Duodenal mucosa (tissue), 2 donors: ENCODE data around the gene RPL6.
"Not testable (repeated sequence)": the region's sequence is repeated elsewhere in the genome, so short reads cannot be mapped to it uniquely, and the experiment has no call there.

Experiments used
- H3K27ac ChIP-seq: one replicate; pipeline ENCODE4 v1.7.0; 2013; ENCODE audit warnings: low read depth, low read length
- H3K27me3 ChIP-seq, 2 donors: one replicate each; pipeline ENCODE4 v1.7.0; 2013; ENCODE audit warnings: low read length in 2 of 2, control low read depth in 1 of 2; ENCODE audit not compliant: insufficient read depth in 2 of 2, control insufficient read depth in 1 of 2
- H3K36me3 ChIP-seq, 2 donors: one replicate each; pipeline ENCODE4 v1.7.0; 2013; ENCODE audit warnings: low read length in 2 of 2, control low read depth in 1 of 2; ENCODE audit not compliant: insufficient read depth in 2 of 2, control insufficient read depth in 1 of 2
- H3K4me1 ChIP-seq, 2 donors: one replicate each; pipeline ENCODE4 v1.7.0; 2013; ENCODE audit warnings: low read length in 2 of 2, control low read depth in 1 of 2; ENCODE audit not compliant: insufficient read depth in 2 of 2, control insufficient read depth in 1 of 2
- H3K4me3 ChIP-seq, 2 donors: one replicate each; pipeline ENCODE4 v1.7.0; 2013; ENCODE audit warnings: low read length in 2 of 2, low read depth in 1 of 2
- H3K9ac ChIP-seq, 2 donors: one replicate each; pipeline ENCODE4 v1.7.0; 2013; ENCODE audit warnings: low read length in 2 of 2, low read depth in 1 of 2
- H3K9me3 ChIP-seq, 2 donors: one replicate each; pipeline ENCODE4 v1.7.0; 2013; ENCODE audit warnings: low read length in 2 of 2, control low read depth in 1 of 2; ENCODE audit not compliant: control insufficient read depth in 1 of 2

The RPL6 gene

DNA sequence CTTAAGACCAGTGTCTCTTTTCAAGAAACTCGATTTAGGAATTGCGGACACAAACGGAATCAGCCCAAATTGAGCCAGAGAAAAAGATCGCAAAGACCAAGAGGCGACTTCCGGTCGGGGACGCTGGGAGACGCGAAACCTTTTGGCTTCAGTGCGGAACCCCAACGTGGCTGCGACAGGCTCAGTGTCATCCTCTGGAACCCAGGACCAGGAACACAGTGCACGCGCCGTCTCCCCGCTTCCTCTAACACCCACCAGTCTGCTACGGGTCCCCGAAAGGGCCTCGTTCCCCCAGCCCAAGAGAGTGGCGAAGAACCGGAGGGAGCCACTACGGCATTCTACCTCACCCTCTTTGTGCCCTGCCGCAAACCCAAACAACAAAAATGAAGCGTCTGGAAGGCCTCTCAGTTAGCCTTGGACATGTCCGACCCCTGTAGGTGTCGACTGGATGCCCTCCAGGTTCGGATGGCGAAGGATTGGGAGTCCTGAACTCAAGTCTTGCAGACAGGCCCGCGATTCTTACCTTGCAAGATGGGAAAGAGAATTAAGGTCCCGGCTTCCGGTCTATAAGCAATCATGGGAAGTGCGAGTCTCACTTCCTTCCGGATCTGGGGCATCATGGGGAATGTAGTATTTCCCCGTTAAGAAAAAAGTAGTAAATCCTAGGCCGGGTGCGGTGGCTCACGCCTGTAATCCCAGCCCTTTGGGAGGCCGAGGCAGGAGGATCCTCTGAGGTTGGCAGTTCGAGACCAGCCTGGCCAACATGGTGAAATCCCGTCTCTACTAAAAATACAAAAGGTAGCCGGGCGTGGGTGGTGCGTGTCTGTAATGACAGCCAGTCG lies at the start of gene RPL6:
TSS of gene RPL6 (minus strand) at position 542 of the 842 bp plus-strand sequence. CDS start 949 bp downstream, outside the sequence.
- Histone ChIP-seq H3K9me3 (no peaks in the 10 kb centered on the region), H3K36me3 (peaks cover 35 to 39% of the 10 kb centered on the region in 2 donors), H3K4me3 (peak within 1 kb of the TSS; percentile 86 to 99), H3K27me3 (no peaks in the 10 kb centered on the region), H3K27ac (peak within 1 kb of the TSS; percentile 83), H3K4me1 (peaks cover 15 to 17% of the 10 kb centered on the region in 2 donors), H3K9ac (peak within 1 kb of the TSS; percentile 93)

DNA sequence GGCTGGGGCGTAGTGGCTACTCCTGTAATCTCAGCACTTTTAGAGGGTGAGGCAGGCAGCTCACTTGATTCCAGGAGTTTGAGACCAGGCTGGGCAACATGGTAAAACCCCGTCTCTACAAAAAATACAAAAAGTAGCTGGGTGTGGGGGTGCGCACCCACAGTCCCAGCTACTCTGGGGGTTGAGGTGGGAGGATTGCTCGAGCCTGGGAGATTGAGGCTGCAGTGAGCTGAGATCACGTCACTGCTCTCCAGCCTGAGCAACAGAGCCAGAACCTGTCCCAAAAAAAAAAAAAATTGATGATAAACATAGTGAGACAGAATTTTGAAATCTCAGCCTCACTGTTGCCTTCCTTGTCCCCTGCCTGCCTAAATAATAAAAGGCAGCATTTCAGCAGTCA lies 49.3 kb upstream of the RPL6 start:
- H3K4me3 ChIP-seq, result no peak overlapping the region
- H3K36me3 ChIP-seq, result peaks cover 14 to 50% of the 10 kb centered on the region in 2 donors
- H3K9ac ChIP-seq, result no peak overlapping the region
- H3K27ac ChIP-seq, result no peak overlapping the region
- no peaks in the 10 kb centered on the region for H3K27me3 ChIP-seq
- no peaks in the 10 kb centered on the region for H3K4me1 ChIP-seq
- H3K9me3 ChIP-seq, result no peaks in the 10 kb centered on the region

DNA sequence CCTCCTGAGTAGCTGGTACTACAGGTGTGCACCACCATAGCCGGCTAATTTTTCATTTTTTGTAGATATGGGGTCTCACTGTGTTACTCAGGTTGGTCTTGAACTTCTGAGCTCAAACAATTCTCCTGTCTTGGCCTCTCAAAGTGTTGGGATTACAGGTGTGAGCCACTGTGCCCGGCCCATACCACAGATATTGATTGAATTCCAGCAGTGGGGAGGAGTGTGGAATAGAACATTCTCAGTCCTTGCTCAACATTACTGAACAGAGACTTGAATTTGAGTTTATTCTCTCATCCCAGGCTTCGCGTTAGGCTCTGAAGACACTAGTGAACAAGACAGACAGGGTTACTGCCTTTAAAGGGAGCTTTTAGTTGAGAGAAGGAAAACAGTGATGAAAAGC lies 48.9 kb upstream of the RPL6 start:
- Histone ChIP-seq H3K27me3 (no peaks in the 10 kb centered on the region), H3K27ac (no peak overlapping the region), H3K36me3 (peaks cover 14 to 53% of the 10 kb centered on the region in 2 donors), H3K4me3 (no peak overlapping the region), H3K4me1 (no peaks in the 10 kb centered on the region), H3K9me3 (no peaks in the 10 kb centered on the region), H3K9ac (no peak overlapping the region)

DNA sequence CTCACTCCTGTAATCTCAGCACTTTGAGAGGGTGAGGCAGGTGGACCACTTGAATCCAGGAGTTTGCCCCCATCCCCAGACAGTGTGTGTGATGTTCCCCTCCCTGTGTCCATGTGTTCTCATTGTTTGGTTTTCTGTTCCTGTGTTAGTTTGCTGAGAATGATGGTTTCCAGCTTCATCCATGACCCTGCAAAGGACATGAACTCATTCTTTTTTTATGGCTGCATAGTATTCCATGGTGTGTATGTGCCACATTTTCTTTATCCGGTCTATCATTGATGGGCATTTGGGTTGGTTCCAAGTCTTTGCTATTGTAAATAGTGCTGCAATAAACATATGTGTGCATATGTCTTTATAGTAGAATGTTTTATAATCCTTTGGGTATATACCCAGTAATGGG lies 47.7 kb upstream of the RPL6 start:
- H3K36me3 ChIP-seq, result peaks cover 14 to 57% of the 10 kb centered on the region in 2 donors

DNA sequence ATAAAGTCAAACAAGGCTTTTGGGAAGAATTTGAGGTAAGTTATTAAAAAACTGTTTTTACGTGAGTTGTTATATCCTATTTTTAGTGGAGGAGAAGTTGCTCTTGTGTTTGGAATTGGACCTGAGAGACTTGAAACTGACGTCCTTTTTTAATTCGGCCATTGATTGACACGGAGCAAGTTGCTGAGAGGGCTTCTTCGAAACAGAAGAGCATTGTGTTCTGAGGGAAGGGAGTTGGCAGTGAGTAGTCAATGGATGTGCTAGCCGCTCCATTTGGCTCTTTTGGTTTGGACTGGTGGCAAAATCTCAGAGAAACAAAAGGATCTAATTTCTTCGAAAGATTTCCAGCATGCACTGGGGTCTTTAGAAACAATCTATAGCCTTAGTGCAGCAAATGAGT lies 46.6 kb upstream of the RPL6 start:
- no peak overlapping the region for H3K27ac ChIP-seq
- H3K36me3 ChIP-seq, result peaks cover 15 to 63% of the 10 kb centered on the region in 2 donors

More for the DNA sequence above, 47.7 kb upstream of the RPL6 start:
- H3K27ac ChIP-seq, H3K9ac ChIP-seq, H3K4me3 ChIP-seq, H3K27me3 ChIP-seq, H3K9me3 ChIP-seq, H3K4me1 ChIP-seq: not testable (repeated sequence)

DNA sequence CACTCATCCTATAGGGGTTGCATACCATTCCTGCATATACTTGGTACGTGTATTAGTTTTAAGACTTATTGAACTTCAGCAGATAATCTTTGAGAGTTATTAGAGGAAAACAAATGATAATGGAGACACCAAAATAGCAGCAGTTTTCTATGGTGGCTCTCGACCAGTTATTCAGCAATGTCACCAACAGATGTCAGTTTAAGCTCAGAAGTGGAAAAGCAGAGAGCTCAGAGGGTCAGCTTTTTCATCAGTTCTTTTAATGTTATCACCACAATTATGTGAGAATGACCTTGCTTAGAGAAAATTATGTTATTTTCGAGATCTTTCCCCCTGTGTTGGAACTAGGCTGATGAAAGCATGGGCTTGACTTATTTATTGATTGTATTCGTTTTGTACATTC lies 41.3 kb upstream of the RPL6 start:
- peaks cover 12 to 59% of the 10 kb centered on the region in 2 donors for H3K36me3 ChIP-seq
- H3K9ac ChIP-seq, result no peak overlapping the region
- H3K9me3 ChIP-seq, result no peaks in the 10 kb centered on the region
- H3K4me3 ChIP-seq, result no peak overlapping the region
- no peaks in the 10 kb centered on the region for H3K27me3 ChIP-seq
- H3K4me1 ChIP-seq, result no peaks in the 10 kb centered on the region
- H3K27ac ChIP-seq, result no peak overlapping the region

More for the DNA sequence above, 46.6 kb upstream of the RPL6 start:
- Histone ChIP-seq H3K9me3 (no peaks in the 10 kb centered on the region), H3K27me3 (no peaks in the 10 kb centered on the region), H3K9ac (no peak overlapping the region), H3K4me1 (no peaks in the 10 kb centered on the region), H3K4me3 (no peak overlapping the region)

DNA sequence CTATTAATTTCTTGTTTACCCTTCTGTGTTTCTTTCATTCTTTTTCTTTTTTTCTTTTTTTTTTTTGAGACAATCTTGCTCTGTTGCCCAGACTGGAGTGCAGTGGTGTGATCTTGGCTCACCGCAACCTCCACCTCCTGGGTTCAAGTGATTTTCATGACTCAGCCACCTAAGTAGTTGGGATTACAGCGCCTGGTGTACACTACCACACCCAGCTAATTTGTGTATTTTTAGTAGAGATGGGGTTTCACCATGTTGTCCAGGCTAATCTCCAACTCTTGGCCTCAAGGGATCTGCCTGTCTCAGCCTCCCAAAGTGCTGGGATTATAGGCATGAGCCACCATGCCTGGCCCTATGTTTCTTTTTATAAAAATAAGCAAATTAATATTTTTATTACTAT lies 38.8 kb upstream of the RPL6 start:
- H3K9ac ChIP-seq, H3K27ac ChIP-seq, H3K4me3 ChIP-seq, H3K27me3 ChIP-seq, H3K4me1 ChIP-seq, H3K9me3 ChIP-seq: not testable (repeated sequence)
- peaks cover 4 to 38% of the 10 kb centered on the region in 2 donors for H3K36me3 ChIP-seq

DNA sequence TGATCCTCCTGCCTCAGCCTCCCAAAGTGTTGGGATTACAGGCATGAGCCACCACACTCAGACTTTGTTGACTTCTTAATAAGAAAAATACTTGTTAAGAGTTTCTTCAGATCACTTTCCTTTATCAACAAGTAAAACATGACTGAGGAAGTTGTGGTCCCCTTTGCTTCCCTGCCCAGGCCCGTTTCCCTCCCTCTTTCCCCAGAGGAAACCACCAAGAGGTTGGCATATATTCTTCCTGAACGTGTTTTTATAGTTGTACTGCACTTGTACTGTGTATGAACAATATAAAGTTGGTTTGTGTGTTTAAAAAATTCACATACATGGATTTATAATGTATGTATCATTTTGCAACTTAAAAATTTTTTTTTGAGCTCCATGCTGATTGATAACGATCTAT lies 37.7 kb upstream of the RPL6 start:
- no peak overlapping the region for H3K9ac ChIP-seq
- H3K27ac ChIP-seq, result no peak overlapping the region
- H3K27me3 ChIP-seq, result no peaks in the 10 kb centered on the region
- no peaks in the 10 kb centered on the region for H3K4me1 ChIP-seq
- no peaks in the 10 kb centered on the region for H3K9me3 ChIP-seq
- no peak overlapping the region for H3K4me3 ChIP-seq
- peaks cover 4 to 36% of the 10 kb centered on the region in 2 donors for H3K36me3 ChIP-seq

DNA sequence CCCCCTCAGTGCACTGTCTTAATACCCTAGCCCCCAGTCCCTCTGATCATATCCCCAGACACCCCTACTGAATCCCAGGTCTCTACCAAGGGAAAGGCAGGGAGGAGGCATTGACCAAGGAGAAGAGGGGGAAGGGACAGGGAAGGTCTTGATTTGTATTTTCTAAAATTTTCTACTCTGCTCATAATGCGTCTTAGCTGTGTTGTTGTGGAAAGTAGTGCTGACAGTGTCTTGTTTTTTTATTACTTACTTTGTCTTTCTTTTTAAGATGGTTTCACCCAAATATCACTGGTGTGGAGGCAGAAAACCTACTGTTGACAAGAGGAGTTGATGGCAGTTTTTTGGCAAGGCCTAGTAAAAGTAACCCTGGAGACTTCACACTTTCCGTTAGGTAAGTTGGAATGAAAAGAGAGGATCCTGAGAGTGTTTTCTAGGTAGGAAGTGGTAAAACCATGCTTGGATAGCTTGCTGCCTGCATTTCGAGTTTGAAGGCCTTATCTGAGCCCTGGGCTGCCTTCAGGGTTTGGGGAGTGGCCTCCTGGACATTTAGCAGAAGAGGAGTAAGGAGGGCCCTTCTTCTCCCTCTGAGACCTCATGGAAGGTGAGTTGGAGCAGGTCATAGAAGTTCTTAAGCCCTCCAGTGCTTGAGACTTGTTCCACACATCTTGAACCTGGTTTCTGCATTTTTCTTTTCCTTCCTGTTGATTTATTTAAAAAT lies 36.8 kb upstream of the RPL6 start:
- Histone ChIP-seq H3K27me3 (no peaks in the 10 kb centered on the region), H3K4me1 (no peaks in the 10 kb centered on the region), H3K9ac (no peak overlapping the region), H3K27ac (no peak overlapping the region), H3K4me3 (no peak overlapping the region), H3K9me3 (no peaks in the 10 kb centered on the region), H3K36me3 (peaks cover 0 to 31% of the 10 kb centered on the region in 2 donors)

DNA sequence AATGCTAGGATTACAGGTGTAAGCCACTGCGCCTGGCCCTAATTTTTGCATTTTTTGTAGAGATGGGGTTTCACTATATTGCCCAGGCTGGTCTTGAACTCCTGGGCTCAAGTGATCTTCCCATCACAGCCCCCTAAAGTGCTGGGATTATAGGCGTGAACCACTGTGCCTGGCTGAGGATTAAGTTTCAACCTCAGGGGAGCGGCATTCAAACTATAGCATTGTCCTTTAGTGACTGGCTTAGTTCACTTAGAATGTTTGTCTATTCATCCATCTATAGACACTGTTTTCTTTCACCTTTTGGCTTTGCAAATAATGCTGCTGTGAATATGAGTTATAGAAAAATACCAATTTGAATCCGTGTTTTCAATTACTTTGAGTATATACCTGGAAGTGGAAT lies 34.5 kb upstream of the RPL6 start:
- Histone ChIP-seq H3K4me3 (no peak overlapping the region), H3K27ac (no peak overlapping the region), H3K9ac (no peak overlapping the region), H3K27me3 (no peaks in the 10 kb centered on the region), H3K36me3 (peaks cover 0 to 13% of the 10 kb centered on the region in 2 donors), H3K4me1 (no peaks in the 10 kb centered on the region), H3K9me3 (no peaks in the 10 kb centered on the region)
